Esophagus muscularis mucosa (tissue), 4 donors: ENCODE data around the gene NTSR2.

Experiments used
- EP300 ChIP-seq: sonication (generic); formaldehyde crosslinking; IDR thresholded peaks from one replicate; pipeline ENCODE4 v1.6.1; 2017; ENCODE audit warnings: antibody characterized with exemption
- POLR2A ChIP-seq: fragments of 450-650 bp; IDR thresholded peaks from one replicate; pipeline ENCODE4 v1.6.1; 2017; ENCODE audit warnings: antibody characterized with exemption, moderate library complexity, mild to moderate bottlenecking, low read depth
- POLR2AphosphoS5 ChIP-seq, 2 donors: sonication (generic); formaldehyde crosslinking; IDR thresholded peaks; one replicate each; pipeline ENCODE4 v1.6.1; 2017; ENCODE audit warnings: antibody characterized with exemption in 2 of 2
- TF ChIP-seq, protein P1 (sequence below), 3 experiments: fragments of 200-600 bp in 2 of 3; fragments of 450-650 bp in 1 of 3; sonication (generic) in 2 of 3; IDR thresholded peaks; one replicate each; pipeline ENCODE4 v1.5.1; 2017 to 2019; ENCODE audit warnings: antibody characterized with exemption in 3 of 3, mild to moderate bottlenecking in 2 of 3, moderate library complexity in 1 of 3

DNA sequence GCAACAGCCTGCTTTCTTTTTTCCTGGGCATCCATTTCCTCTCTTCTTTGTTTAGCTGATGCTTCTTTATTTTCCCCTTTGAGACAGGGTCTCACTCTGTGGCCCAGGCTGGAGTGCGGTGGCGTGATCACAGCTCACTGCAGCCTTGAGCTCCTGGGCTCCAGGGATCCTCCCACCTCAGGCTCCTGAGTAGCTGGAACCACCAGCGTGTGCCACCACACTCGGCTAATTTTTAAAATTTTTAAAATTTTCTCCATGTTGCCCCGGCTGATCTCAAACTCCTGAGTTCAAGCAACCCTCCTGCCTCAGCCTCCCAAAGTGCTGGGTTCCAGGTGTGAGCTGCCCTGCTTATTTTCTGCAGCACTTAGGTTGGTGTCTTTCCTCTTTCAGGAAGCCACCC is 58.7 kb downstream of the NTSR2 start:
- TF ChIP-seq, protein P1, sequence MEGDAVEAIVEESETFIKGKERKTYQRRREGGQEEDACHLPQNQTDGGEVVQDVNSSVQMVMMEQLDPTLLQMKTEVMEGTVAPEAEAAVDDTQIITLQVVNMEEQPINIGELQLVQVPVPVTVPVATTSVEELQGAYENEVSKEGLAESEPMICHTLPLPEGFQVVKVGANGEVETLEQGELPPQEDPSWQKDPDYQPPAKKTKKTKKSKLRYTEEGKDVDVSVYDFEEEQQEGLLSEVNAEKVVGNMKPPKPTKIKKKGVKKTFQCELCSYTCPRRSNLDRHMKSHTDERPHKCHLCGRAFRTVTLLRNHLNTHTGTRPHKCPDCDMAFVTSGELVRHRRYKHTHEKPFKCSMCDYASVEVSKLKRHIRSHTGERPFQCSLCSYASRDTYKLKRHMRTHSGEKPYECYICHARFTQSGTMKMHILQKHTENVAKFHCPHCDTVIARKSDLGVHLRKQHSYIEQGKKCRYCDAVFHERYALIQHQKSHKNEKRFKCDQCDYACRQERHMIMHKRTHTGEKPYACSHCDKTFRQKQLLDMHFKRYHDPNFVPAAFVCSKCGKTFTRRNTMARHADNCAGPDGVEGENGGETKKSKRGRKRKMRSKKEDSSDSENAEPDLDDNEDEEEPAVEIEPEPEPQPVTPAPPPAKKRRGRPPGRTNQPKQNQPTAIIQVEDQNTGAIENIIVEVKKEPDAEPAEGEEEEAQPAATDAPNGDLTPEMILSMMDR (IDR thresholded peaks at IDR 0.05) = no peak
- TF ChIP-seq POLR2A (no peak), POLR2AphosphoS5 (IDR thresholded peaks at IDR 0.05) (no peak), EP300 (no peak)
